GM12891 (cell line): ENCODE measurements around the gene CRTC3.

Source experiments
- POLR2A ChIP-seq: IDR thresholded peaks from 2 replicates; pipeline ENCODE4 v1.6.1; 2011; ENCODE audit warnings: low read depth, low read length, control low read depth
- POLR2AphosphoS5 ChIP-seq: IDR thresholded peaks from 2 replicates; pipeline ENCODE4 v1.6.1; 2011; ENCODE audit warnings: low read depth, low read length, control low read depth

DNA sequence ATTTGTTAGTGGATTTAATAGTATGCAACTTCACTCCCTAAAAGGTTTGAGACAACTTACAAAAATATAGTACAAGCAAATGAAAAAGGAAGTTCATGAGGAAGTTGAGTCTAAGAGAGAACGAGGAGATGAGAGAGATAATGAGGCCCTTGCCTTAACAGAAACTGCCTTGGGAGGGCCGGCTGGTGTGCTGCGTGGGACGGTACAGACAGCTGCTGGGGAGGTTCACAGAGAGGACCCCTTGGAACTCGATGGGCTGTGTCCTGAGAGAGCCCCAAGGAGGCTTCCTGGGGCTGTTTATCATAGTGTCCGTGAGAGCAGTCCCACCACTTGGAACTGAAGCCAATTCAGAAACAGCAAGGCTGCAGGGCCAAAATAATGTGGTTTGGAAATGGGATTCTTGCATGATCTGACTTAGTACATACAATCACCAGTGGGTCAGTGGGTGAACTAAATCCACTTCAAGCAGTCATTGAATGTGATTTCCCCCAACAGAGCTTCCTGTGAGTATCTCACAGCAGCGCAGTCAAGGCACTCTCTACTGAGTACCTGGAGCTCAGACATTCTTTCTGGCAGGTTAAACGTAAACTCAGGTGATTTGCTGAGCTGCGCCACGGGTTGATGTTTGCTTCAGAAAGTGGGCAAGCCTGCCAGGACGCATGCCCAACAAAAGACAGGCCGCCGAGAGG is 90.8 kb downstream of the CRTC3 start:
- TF ChIP-seq POLR2AphosphoS5: no peak
- TF ChIP-seq POLR2A: no peak
